ENCODE results near the gene CEP20. TPM values are rescaled to one million over a fixed set of nuclear protein-coding genes. Genes with fewer than 3 reads are reported as not detected.

CEP20 gene
- total RNA-seq, 2 donors from 2014 or later: 25.7 to 25.8 TPM

- intact Hi-C loops (cut with DNase I): no loop called here
- DNase-seq (ENCODE audit: low spot score): no peak
Measured at GRCh38 chr16:15900901-15901500, 12.6 kb upstream of the CEP20 start.

- no peak for DNase-seq (ENCODE audit: low spot score)
- intact Hi-C loops (cut with DNase I): no loop called here
Measured at GRCh38 chr16:15900357-15900756, 12.0 kb upstream of the CEP20 start.

GRCh38 chr16:15899538-15900100 is 11.2 kb upstream of the CEP20 start:
- intact Hi-C loops (cut with DNase I): no loop called here

GRCh38 chr16:15898654-15899053 is 10.3 kb upstream of the CEP20 start:
- intact Hi-C loops (cut with DNase I): no loop called here
- no peak for DNase-seq (ENCODE audit: low spot score)

More at GRCh38 chr16:15899538-15900100, 11.2 kb upstream of the CEP20 start:
- no peak for DNase-seq (ENCODE audit: low spot score)

- intact Hi-C loops (cut with DNase I): no loop called here
- no peak for DNase-seq (ENCODE audit: low spot score)
Measured at GRCh38 chr16:15897834-15898254, 9.4 kb upstream of the CEP20 start.

- intact Hi-C loops (cut with DNase I): no loop called here
- DNase-seq (ENCODE audit: low spot score): no peak
Measured at GRCh38 chr16:15897121-15897780, 8.8 kb upstream of the CEP20 start.

- no peak for DNase-seq (ENCODE audit: low spot score)
- intact Hi-C loops (cut with DNase I): no loop called here
Measured at GRCh38 chr16:15894571-15895374, 6.4 kb upstream of the CEP20 start.

GRCh38 chr16:15891508-15891907 is 3.1 kb upstream of the CEP20 start:
- no peak for DNase-seq (ENCODE audit: low spot score)
- intact Hi-C loops (cut with DNase I): no loop called here

GRCh38 chr16:15887283-15887682 is 1.1 kb downstream of the CEP20 start:
- intact Hi-C loops (cut with DNase I): loop anchor here in 1 of 2 donors (10.0 kb wide), 1 partner anchor 128 kb away; no protein-coding TSS in a partner anchor
- peak; percentile 1 for DNase-seq (ENCODE audit: low spot score)

- no peak for DNase-seq (ENCODE audit: low spot score)
- intact Hi-C loops (cut with DNase I): loop anchor here in 1 of 2 donors (10.0 kb wide), 1 partner anchor 129 kb away; no protein-coding TSS in a partner anchor
Measured at GRCh38 chr16:15886078-15886477, 2.3 kb downstream of the CEP20 start.

- intact Hi-C loops (cut with DNase I): loop anchor here in 1 of 2 donors (10.0 kb wide), 1 partner anchor 129 kb away; no protein-coding TSS in a partner anchor
- no peak for DNase-seq (ENCODE audit: low spot score)
Measured at GRCh38 chr16:15885560-15886001, 2.8 kb downstream of the CEP20 start.

GRCh38 chr16:15882563-15882962 is 5.8 kb downstream of the CEP20 start:
- intact Hi-C loops (cut with DNase I): loop anchor here in 1 of 2 donors (10.0 kb wide), 1 partner anchor 132 kb away; no protein-coding TSS in a partner anchor
- no peak for DNase-seq (ENCODE audit: low spot score)

GRCh38 chr16:15881794-15882379 is 6.5 kb downstream of the CEP20 start:
- intact Hi-C loops (cut with DNase I): loop anchor here in 1 of 2 donors (10.0 kb wide), 1 partner anchor 133 kb away; no protein-coding TSS in a partner anchor
- DNase-seq (ENCODE audit: low spot score): peak; percentile 44

- intact Hi-C loops (cut with DNase I): loop anchor here in 1 of 2 donors (10.0 kb wide), 1 partner anchor 134 kb away; no protein-coding TSS in a partner anchor
- DNase-seq (ENCODE audit: low spot score): no peak
Measured at GRCh38 chr16:15880434-15881308, 7.7 kb downstream of the CEP20 start.

- intact Hi-C loops (cut with DNase I): loop anchor here in 1 of 2 donors (5.0 kb wide), 1 partner anchor 248 kb away; no protein-coding TSS in a partner anchor
- peak; percentile 20 for DNase-seq (ENCODE audit: low spot score)
Measured at GRCh38 chr16:15879255-15879811, 9.1 kb downstream of the CEP20 start.

GRCh38 chr16:15876503-15876902 is 11.9 kb downstream of the CEP20 start:
- intact Hi-C loops (cut with DNase I): loop anchor here in 1 of 2 donors (5.0 kb wide), 1 partner anchor 251 kb away; no protein-coding TSS in a partner anchor
- DNase-seq (ENCODE audit: low spot score): no peak

GRCh38 chr16:15874745-15875314 is 13.6 kb downstream of the CEP20 start:
- no peak for DNase-seq (ENCODE audit: low spot score)
- intact Hi-C loops (cut with DNase I): loop anchor here in 1 of 2 donors (5.0 kb wide), 1 partner anchor 252 kb away; no protein-coding TSS in a partner anchor

Measured in posterior vena cava (tissue), 2 donors.